SK-N-MC (cell line): ENCODE results near the gene SENP5.

ENCODE experiments used
- DNase-seq: peaks from one replicate; pipeline ENCODE4 v3.0.0-alpha.2; 2011; ENCODE audit warnings: low read depth, low spot score
- H3K27ac ChIP-seq: fragments of 200-600 bp; sonication (generic); 2 replicates; pipeline ENCODE4 v1.5.1; 2016; ENCODE audit warnings: mixed run types
- H3K36me3 ChIP-seq: fragments of 200-600 bp; sonication (generic); 2 replicates; pipeline ENCODE4 v1.6.1; 2017; ENCODE audit warnings: antibody characterized with exemption, low read length, mixed read lengths; ENCODE audit not compliant: insufficient read depth
- H3K4me3 ChIP-seq: fragments of 200-600 bp; sonication (generic); 2 replicates; pipeline ENCODE4 v1.5.1; 2016
- H3K9ac ChIP-seq: fragments of 200-600 bp; sonication (generic); 2 replicates; pipeline ENCODE4 v1.8.0; 2017; ENCODE audit warnings: mixed run types, mixed read lengths; ENCODE audit not compliant: insufficient read length
- H3K9me3 ChIP-seq: fragments of 200-600 bp; sonication (generic); 2 replicates; pipeline ENCODE4 v1.6.1; 2017; ENCODE audit warnings: low read depth, mild to moderate bottlenecking, antibody characterized with exemption, low read length, moderate library complexity, mixed read lengths
- EZH2 ChIP-seq: fragments of 200-600 bp; sonication (generic); IDR thresholded peaks from one replicate; pipeline ENCODE4 v1.6.1; 2017; ENCODE audit warnings: antibody characterized with exemption
- FOXP2 ChIP-seq: optimal IDR thresholded peaks from 2 replicates; pipeline ENCODE3; 2011; ENCODE audit warnings: mild to moderate bottlenecking, moderate library complexity; ENCODE audit not compliant: insufficient read depth; ENCODE audit errors: extremely low read length, control extremely low read depth
- POLR2AphosphoS5 ChIP-seq: IDR thresholded peaks from 2 replicates; pipeline ENCODE4 v1.6.1; 2012; ENCODE audit warnings: mild to moderate bottlenecking, low read depth, low read length, borderline replicate concordance

SENP5 gene

DNA sequence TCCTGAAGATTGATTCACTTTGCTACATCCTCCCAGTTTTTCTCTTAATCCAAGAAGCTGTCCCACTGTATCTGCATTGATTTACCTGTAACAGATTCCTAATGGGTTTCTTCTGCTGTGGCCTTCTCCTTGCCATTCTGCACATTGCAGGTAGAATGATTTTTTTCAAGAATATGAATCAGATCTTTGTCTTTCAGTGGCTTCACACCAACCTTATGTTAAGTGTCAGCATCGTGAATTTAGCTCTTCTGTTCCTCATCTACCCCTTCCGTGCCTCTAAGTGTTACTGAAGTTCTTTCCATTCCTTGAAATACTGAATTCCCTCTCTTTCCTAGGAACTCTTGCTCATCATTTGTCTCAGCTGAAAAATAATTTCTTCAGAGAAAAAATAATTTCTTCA is 7.5 kb downstream of the SENP5 start:
- Histone ChIP-seq H3K27ac (no peak overlapping the region), H3K9me3 (no peaks in the 10 kb centered on the region), H3K36me3 (peaks cover 11% of the 10 kb centered on the region; the same call in 1 of the 2 replicates), H3K4me3 (no peak overlapping the region), H3K9ac (no peak overlapping the region)
- no peak for DNase-seq
- no peak for TF ChIP-seq FOXP2
- no peak for TF ChIP-seq EZH2
- TF ChIP-seq POLR2AphosphoS5 = no peak

DNA sequence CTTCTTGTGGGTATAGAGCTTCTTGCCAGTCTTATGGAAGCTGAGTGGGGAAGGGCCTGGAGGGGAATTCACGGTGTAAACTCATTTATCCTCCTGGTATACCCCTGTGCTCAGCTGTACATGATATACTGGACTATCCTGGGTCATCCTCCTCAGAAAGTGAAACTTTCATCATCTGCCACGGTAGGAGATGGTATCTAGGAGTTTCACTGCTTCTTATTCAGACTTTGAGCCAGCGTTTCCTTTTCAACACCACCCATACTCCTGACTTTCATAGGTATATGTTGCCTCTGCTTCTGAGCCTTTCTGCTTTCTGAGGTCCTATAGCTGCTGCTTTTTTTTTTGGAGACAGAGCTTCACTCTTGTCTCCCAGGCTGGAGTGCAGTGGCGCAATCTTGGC is 15.6 kb downstream of the SENP5 start:
- TF ChIP-seq POLR2AphosphoS5 (no peak), FOXP2 (no peak), EZH2 (no peak)

DNA sequence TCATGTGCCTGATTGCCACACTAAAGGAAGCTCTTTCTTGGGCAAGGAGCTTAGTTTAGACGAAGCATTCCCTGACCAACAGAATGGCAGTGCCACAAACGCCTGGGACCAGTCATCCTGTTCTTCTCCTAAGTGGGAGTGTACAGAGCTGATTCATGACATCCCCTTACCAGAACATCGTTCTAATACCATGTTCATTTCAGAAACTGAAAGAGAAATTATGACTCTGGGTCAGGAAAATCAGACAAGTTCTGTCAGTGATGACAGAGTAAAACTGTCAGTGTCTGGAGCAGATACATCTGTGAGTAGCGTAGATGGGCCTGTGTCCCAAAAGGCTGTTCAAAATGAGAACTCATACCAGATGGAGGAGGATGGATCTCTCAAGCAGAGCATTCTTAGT is 18.4 kb downstream of the SENP5 start:
- Histone ChIP-seq H3K27ac (peak overlapping the region; percentile 15; the same call in 1 of the 2 replicates), H3K4me3 (no peak overlapping the region)

More for the DNA sequence above, 15.6 kb downstream of the SENP5 start:
- Histone ChIP-seq H3K27ac (no peak overlapping the region), H3K9ac (no peak overlapping the region), H3K4me3 (no peak overlapping the region), H3K9me3 (no peaks in the 10 kb centered on the region), H3K36me3 (peaks cover 20% of the 10 kb centered on the region)
- no peak for DNase-seq

DNA sequence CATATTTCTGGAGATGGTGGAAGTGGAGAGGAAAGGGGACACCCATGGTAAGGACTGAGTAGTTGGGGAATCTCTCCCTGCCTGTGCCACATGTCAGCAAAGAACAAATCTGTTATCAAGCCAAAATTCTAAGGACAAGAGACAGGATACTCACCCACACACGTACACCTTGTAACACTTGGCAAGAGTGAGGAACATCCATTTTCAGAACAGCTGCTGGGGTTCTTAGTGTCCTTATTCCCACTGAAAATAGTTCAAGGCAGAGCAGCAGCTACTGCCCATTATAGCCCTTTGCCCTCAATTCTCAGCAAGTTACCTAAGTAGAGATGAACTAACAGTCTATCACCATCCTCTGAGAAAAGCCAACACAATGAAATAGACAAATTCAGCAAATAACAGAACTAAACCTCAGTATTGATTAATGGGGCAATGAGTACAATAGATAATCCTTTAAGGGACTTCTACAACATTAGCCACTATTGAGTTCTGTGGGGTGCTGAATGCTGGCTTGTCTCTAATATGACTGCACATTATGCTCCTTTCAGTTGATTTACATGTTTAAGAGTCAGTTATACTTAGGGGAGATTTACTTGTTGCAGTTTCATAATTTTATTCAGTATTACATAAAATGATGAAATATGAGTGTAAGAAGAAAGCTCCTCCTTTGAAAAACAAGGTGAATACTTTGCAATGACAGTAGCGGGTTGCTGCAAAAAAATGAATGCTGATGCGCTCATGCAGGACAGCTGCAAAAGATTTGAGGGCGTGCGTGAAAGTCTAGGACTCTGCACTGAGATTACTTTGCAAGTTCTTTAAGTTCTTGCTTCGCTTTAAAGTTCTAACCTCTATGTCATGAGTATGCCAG is 22.4 kb downstream of the SENP5 start:
- Histone ChIP-seq H3K4me3 (peak overlapping the region; percentile 47), H3K27ac (peak overlapping the region; percentile 97), H3K36me3 (peaks cover 28% of the 10 kb centered on the region), H3K9me3 (no peaks in the 10 kb centered on the region), H3K9ac (peak overlapping the region; percentile 77)
- DNase-seq = peak; percentile 52
- no peak for TF ChIP-seq EZH2

More for the DNA sequence above, 18.4 kb downstream of the SENP5 start:
- DNase-seq = no peak
- no peaks in the 10 kb centered on the region for H3K9me3 ChIP-seq
- H3K36me3 ChIP-seq = peaks cover 20% of the 10 kb centered on the region
- H3K9ac ChIP-seq = no peak overlapping the region
- TF ChIP-seq POLR2AphosphoS5 (no peak), FOXP2 (no peak), EZH2 (no peak)

DNA sequence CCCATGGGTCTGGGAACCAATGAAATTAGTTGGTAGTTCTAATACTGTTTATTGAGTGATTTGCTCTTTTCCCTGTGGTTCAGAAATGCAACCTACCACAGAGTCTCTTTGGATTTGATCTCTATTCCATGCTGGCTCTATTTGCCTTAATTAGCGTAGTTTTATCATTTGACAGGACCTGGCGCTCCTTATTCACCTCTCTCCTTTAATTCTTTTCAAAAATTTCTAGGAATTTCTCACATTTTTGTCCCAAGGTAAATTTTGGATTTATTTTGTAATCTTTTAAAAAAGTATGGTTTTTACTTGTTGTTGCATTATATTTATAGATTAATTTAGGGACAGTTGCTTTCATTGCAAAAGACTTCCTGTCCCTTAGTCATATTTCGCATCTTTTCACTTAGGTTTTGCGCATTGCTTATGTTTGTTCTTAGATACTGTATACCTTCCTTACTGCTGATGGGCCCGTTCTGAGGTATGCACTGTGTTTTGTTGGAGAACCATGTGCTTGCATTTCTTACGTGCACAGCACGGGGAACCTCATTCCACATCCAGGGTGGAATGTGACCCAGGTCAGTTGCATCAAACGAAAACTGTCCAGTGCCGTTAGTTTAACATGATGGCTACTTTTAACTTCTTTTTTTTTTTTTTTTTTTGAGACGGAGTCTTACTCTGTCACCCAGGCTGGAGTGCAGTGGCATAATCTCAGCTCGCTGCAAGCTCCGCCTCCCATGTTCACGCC is 27.0 kb downstream of the SENP5 start:
- peaks cover 11% of the 10 kb centered on the region for H3K36me3 ChIP-seq
- H3K9ac ChIP-seq = no peak overlapping the region
- TF ChIP-seq POLR2AphosphoS5 (no peak), FOXP2 (no peak), EZH2 (no peak)
- H3K4me3 ChIP-seq = no peak overlapping the region
- H3K9me3 ChIP-seq = no peaks in the 10 kb centered on the region
- H3K27ac ChIP-seq = no peak overlapping the region
- no peak for DNase-seq

DNA sequence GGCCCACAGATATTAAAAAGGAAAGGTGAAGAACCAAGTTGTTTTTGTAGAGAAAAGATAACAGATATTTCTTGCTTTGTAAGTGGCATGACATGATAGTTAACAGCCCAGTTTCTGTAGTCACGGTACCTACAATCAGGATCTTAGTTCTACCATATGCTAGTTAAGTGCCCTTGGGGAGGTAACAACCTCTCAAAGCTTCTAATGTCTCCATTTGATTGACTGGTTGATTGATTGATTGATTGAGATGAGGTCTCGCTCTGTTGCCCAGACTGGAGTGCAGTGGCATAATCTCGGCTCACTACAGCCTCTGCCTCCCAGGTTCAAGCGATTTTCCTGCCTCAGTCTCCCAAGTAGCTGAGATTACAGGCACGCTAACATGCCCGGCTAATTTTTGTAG is 28.5 kb downstream of the SENP5 start:
- H3K27ac ChIP-seq = no peak overlapping the region
- no peaks in the 10 kb centered on the region for H3K9me3 ChIP-seq
- no peak overlapping the region for H3K4me3 ChIP-seq
- peaks cover 14% of the 10 kb centered on the region for H3K36me3 ChIP-seq
- no peak overlapping the region for H3K9ac ChIP-seq
- no peak for DNase-seq
- no peak for TF ChIP-seq FOXP2
- TF ChIP-seq POLR2AphosphoS5 = no peak
- TF ChIP-seq EZH2 = no peak

DNA sequence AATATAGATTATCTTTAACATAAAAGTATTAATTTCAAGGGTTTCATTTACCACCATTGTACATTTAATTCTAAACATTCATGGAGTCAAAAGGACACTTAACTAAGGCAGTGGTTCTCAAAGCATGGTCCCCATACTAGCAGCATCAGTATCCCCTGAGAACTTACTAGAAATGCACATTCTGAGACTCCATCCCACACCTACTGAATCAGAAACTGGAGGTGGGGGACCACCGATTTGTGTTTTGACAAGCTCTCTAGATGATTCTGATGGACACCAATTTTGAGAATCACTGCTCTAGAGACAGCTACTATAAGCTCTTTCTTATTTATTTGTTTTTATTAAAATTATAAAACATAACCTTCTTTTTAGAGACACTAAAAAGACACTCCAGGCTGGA is 34.0 kb downstream of the SENP5 start:
- Histone ChIP-seq H3K9me3 (no peaks in the 10 kb centered on the region), H3K4me3 (no peak overlapping the region), H3K27ac (no peak overlapping the region), H3K36me3 (peaks cover 49% of the 10 kb centered on the region), H3K9ac (no peak overlapping the region)
- TF ChIP-seq POLR2AphosphoS5 (no peak), EZH2 (no peak), FOXP2 (no peak)
- DNase-seq = no peak

DNA sequence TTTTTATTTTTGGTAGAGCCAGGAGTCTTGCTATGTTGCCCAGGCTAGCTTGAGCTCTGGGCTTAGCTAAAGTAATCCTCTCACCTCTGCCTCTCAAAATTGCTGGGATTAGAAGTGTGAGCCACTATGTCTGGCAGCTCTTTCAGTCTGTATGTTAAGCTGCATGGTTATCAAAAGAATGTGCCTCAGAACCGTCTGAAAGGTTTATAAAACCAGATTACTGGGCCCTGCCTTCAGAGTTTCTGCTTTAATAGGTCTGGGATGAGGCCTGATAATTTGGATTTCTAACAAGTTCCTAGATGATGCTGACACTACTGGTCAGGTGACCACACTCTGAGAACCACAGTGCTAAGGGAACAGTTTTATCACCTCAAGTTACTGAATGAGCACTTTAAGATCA is 34.6 kb downstream of the SENP5 start:
- H3K36me3 ChIP-seq = peaks cover 54% of the 10 kb centered on the region
- no peak for DNase-seq

More for the DNA sequence above, 34.6 kb downstream of the SENP5 start:
- Histone ChIP-seq H3K4me3 (no peak overlapping the region), H3K27ac (no peak overlapping the region), H3K9ac (no peak overlapping the region), H3K9me3 (no peaks in the 10 kb centered on the region)
- TF ChIP-seq FOXP2 (no peak), EZH2 (no peak), POLR2AphosphoS5 (no peak)
